ENCODE results near the gene HEPACAM2. TPM values are rescaled to one million over a fixed set of nuclear protein-coding genes. Genes with fewer than 3 reads are reported as not detected.

The HEPACAM2 gene
- total RNA-seq, 1 donor from 2014 or later, result not detected

DNA sequence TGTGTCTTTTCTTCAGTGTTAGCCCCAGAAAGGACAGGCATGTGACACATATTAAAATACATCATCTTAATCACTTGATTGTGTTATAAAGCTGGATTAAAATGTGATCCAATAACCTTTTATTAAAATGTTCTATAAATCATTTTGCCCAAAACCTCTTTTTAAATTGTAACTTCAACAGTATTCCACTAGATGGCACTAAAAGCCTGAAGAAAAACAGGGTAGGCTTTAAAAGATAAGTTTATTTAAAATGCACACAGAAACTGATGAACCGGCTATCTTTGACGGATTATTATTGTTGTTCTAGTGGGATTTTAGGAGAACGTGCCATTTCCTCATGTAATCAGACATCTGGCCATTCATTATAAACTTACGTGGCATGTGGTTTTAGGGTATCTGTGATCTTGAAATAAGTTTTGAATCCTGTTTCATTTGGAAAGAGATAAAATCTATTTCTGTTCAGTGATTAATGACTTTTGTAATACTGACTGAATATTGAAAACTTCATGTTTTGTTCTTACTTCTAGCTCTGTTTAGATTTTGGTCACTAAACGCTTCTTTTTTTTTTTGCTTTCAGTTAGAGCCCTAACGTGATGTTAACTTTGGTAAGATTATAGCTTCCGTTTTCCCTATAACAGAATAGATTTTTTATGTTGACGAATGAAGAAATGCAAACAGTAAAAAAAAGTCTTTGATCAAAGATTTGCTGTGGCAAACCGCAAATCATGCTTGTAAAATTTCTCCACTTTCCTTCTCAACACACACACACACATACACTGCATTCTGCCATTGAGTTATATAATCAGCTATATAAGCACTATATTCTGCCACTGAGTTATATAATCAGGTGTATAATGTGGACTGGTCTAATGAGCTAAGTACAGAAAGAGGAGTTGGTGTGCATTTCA, 19.5 kb upstream of the HEPACAM2 start:
- Histone ChIP-seq H3K27me3 (ENCODE audit: low read depth) (no peaks in the 10 kb centered on the region), H3K36me3 (peaks cover 9% of the 10 kb centered on the region), H3K4me1 (peaks cover 5% of the 10 kb centered on the region), H3K4me3 (no peak overlapping the region), H3K27ac (replicated peaks) (no peak overlapping the region), H3K9me3 (replicated peaks) (no peaks in the 10 kb centered on the region)
- TF ChIP-seq, protein P1, sequence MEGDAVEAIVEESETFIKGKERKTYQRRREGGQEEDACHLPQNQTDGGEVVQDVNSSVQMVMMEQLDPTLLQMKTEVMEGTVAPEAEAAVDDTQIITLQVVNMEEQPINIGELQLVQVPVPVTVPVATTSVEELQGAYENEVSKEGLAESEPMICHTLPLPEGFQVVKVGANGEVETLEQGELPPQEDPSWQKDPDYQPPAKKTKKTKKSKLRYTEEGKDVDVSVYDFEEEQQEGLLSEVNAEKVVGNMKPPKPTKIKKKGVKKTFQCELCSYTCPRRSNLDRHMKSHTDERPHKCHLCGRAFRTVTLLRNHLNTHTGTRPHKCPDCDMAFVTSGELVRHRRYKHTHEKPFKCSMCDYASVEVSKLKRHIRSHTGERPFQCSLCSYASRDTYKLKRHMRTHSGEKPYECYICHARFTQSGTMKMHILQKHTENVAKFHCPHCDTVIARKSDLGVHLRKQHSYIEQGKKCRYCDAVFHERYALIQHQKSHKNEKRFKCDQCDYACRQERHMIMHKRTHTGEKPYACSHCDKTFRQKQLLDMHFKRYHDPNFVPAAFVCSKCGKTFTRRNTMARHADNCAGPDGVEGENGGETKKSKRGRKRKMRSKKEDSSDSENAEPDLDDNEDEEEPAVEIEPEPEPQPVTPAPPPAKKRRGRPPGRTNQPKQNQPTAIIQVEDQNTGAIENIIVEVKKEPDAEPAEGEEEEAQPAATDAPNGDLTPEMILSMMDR (IDR thresholded peaks at IDR 0.05; ENCODE audit: borderline replicate concordance), result peak; percentile 74
- intact Hi-C loops (cut with micrococcal nuclease), result loop anchor here (10.0 kb wide), 1 partner anchor 309 kb away; no protein-coding TSS in a partner anchor
- no peak for DNase-seq

DNA sequence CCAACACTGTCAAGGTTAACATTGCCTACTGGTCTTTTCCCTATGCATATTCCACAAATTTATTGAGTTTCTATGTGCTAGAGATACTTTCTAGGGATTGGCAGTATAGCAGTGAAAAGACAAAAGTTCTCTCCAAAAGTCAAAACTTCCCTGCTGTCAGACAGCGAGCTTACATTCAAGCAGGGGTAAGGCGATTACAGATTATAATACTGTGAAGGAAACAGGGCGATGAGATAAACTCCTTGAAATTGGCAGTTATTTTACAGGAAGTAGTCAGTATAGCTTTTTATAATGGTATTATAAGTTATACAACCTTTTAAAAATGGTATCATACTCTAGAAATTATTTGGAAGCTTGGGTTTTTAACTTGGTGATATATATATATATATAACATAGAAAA, 15.8 kb upstream of the HEPACAM2 start:
- no peak for DNase-seq
- Histone ChIP-seq H3K4me3 (no peak overlapping the region), H3K36me3 (peaks cover 9% of the 10 kb centered on the region), H3K27me3 (ENCODE audit: low read depth) (no peaks in the 10 kb centered on the region), H3K4me1 (no peaks in the 10 kb centered on the region), H3K9me3 (replicated peaks) (no peaks in the 10 kb centered on the region), H3K27ac (replicated peaks) (no peak overlapping the region)
- intact Hi-C loops (cut with micrococcal nuclease), result loop anchor here (10.0 kb wide), 1 partner anchor 313 kb away; no protein-coding TSS in a partner anchor
- TF ChIP-seq, protein P1 (IDR thresholded peaks at IDR 0.05; ENCODE audit: borderline replicate concordance), result no peak

DNA sequence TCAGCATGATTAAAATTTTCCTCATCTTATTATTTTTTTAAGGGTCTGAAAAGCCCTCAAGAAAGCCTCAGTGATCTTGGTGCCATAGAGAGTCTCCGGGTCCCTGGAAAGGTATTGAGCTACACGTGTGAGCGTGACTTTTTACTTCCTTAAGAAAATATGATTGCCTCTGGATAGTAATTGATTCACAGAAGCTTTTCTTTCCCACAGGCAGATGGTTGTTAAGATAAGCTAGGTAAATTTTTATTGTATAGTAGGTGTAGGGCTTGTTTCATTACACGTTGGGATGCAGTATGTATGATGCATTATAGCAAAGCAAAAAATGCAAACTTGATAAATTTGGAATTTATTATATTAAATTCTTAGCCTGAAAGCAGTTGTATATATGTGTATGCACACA, 13.6 kb upstream of the HEPACAM2 start:
- intact Hi-C loops (cut with micrococcal nuclease), result loop anchor here (10.0 kb wide), 1 partner anchor 315 kb away; no protein-coding TSS in a partner anchor
- no peaks in the 10 kb centered on the region for H3K9me3 ChIP-seq (replicated peaks)
- no peak overlapping the region for H3K27ac ChIP-seq (replicated peaks)
- no peaks in the 10 kb centered on the region for H3K27me3 ChIP-seq (ENCODE audit: low read depth)
- TF ChIP-seq, protein P1 (IDR thresholded peaks at IDR 0.05; ENCODE audit: borderline replicate concordance), result no peak
- no peak for DNase-seq
- H3K36me3 ChIP-seq, result peaks cover 9% of the 10 kb centered on the region
- no peak overlapping the region for H3K4me3 ChIP-seq
- H3K4me1 ChIP-seq, result no peaks in the 10 kb centered on the region

DNA sequence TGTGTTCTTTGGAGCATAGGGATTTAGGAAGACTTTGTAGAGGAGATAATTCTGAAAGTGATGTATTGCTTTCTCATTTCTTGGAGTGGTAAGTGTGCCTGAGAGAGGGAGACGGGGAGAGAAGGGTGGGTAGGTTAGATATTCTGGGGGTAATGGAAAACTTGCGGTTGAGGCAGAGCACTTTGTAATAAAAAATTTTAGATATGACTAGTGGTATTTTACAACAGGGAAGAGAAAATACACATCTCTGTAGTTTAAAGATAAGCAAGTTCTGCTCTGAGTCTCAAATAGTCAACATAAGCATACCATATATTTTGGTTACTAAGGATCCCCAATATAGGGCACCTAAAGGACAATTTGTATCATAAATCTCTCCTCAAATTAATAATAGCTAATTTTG, 12.5 kb upstream of the HEPACAM2 start:
- Histone ChIP-seq H3K4me1 (peaks cover 5% of the 10 kb centered on the region), H3K36me3 (peaks cover 9% of the 10 kb centered on the region), H3K27ac (replicated peaks) (no peak overlapping the region), H3K27me3 (ENCODE audit: low read depth) (no peaks in the 10 kb centered on the region), H3K4me3 (no peak overlapping the region), H3K9me3 (replicated peaks) (no peaks in the 10 kb centered on the region)
- TF ChIP-seq, protein P1 (IDR thresholded peaks at IDR 0.05; ENCODE audit: borderline replicate concordance), result no peak
- DNase-seq, result no peak
- intact Hi-C loops (cut with micrococcal nuclease), result no loop called here

DNA sequence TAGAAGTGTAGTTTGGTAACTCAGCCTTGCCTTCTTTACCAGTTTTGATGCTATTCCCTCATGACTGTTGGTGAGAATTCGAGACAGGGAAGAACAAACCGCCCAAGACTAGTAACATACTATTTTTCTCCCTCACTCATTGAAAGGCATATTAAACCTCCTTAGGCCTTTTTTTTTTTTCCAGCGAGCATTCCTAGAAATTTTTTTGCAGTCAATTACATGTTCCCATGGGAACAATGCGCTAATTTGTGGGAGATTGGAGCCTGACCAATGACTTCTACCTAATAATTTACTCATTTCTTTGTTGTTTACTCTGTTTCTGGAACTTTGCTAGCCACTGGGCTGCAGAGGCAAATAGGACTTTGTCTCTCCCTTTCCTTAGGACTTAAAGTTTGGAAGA, 11.9 kb upstream of the HEPACAM2 start:
- peaks cover 11% of the 10 kb centered on the region for H3K4me1 ChIP-seq
- H3K27ac ChIP-seq (replicated peaks), result no peak overlapping the region
- TF ChIP-seq, protein P1 (IDR thresholded peaks at IDR 0.05; ENCODE audit: borderline replicate concordance), result no peak
- no peak for DNase-seq
- H3K36me3 ChIP-seq, result peaks cover 9% of the 10 kb centered on the region
- no peak overlapping the region for H3K4me3 ChIP-seq
- H3K9me3 ChIP-seq (replicated peaks), result no peaks in the 10 kb centered on the region
- H3K27me3 ChIP-seq (ENCODE audit: low read depth), result no peaks in the 10 kb centered on the region
- intact Hi-C loops (cut with micrococcal nuclease), result no loop called here

Data from left ventricle myocardium inferior (tissue), 1 donor.